Stimulated activated CD4-positive, alpha-beta T cell treated with anti-CD3 and anti-CD28 coated beads, Interleukin-4, amount 100 ng/mL, for 24 hours (primary cell): ENCODE results near the gene NFE2L1.
"Not testable (repeated sequence)": the region's sequence is repeated elsewhere in the genome, so short reads cannot be mapped to it uniquely, and the experiment has no call there.

Experiments used
- DNase-seq: peaks from one replicate; pipeline ENCODE4 v3.0.0-alpha.2; 2020

Gene NFE2L1, protein sequence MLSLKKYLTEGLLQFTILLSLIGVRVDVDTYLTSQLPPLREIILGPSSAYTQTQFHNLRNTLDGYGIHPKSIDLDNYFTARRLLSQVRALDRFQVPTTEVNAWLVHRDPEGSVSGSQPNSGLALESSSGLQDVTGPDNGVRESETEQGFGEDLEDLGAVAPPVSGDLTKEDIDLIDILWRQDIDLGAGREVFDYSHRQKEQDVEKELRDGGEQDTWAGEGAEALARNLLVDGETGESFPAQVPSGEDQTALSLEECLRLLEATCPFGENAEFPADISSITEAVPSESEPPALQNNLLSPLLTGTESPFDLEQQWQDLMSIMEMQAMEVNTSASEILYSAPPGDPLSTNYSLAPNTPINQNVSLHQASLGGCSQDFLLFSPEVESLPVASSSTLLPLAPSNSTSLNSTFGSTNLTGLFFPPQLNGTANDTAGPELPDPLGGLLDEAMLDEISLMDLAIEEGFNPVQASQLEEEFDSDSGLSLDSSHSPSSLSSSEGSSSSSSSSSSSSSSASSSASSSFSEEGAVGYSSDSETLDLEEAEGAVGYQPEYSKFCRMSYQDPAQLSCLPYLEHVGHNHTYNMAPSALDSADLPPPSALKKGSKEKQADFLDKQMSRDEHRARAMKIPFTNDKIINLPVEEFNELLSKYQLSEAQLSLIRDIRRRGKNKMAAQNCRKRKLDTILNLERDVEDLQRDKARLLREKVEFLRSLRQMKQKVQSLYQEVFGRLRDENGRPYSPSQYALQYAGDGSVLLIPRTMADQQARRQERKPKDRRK

GRCh38 chr17:48047741-48048383, at the start of gene NFE2L1:
TSS of gene NFE2L1 (plus strand) at chr17:48048359. CDS start at chr17:48051119, 2,760 bp downstream.
- DNase-seq: peak; percentile 99

DNA sequence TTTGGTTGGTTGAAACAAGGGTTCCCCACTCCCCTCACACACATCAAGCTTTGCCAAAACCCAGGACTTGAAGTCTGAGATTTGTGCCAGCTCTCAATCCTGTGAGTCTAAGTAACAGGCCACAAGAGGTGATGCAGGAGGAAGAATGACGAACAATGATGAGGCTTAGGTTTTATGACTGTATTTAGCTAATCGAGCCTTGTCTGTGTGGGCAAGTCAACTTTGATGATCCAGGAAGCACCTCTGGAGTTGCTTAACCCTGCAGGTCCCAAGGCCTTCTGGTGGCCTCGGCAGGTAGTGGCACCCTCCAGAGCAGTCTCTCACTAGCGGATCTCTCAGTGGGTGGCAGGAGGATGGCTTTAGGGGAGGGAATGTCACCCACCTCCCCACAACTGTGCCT, 48.6 kb upstream of the NFE2L1 start:
- DNase-seq: no peak

GRCh38 chr17:48001197-48001596, 47.0 kb upstream of the NFE2L1 start:
- no peak for DNase-seq

- not testable (repeated sequence) for DNase-seq
Measured at GRCh38 chr17:48001657-48002056, 46.5 kb upstream of the NFE2L1 start.

DNA sequence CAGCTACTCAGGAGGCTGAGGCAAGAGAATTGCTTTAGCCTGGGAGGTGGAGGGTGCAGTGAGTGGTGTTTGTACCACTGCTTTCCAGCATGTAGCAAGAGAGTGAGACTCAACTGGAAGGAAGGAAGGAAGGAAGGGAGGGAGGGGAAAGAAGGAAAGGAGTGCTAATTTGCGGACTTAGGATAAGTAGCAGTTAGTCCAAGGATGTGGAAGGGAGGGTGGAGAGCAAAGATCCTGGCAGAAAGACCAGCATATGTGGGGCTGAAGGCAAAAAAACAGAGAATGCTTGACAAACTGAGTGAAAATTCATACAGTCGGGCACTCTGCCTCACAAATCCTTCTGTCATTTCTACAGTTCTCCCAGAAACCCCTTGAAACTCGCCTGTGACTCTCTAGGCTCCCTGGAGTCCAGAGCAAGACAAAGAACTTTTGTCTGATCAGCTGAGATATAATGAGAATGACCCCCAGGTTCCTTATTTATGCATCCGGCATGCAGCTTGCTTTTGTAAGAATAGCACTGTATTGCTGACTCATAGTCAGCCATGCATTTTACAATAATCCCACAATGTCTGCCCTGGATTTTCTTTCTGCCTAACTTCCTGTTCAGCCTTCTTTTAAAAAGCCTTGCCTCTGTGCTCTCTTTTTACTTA, 45.8 kb upstream of the NFE2L1 start:
- no peak for DNase-seq

- no peak for DNase-seq
Measured at GRCh38 chr17:48002916-48003416, 45.2 kb upstream of the NFE2L1 start.

- no peak for DNase-seq
Measured at GRCh38 chr17:48003417-48004151, 44.6 kb upstream of the NFE2L1 start.

GRCh38 chr17:48004983-48005382, 43.2 kb upstream of the NFE2L1 start:
- DNase-seq: no peak

GRCh38 chr17:48006936-48007709, 41.0 kb upstream of the NFE2L1 start:
- DNase-seq: no peak

DNA sequence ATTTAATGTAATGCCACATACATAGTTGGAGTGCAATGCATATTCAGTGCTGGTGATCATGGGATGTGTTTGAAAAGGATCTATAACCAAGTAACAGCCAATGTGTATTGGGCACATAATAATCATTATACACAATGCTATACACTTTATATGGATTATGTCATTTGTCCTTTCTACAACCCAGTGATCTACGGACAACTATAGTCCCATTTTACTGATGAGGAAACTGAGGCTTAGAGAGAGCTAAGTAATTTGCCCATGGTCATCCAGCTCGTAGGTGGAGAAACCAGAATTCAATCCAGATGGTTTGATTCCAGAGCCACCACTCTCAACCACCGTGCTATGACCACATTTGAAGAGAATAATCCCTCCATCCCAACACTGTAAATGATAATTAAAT, 38.0 kb upstream of the NFE2L1 start:
- no peak for DNase-seq

DNA sequence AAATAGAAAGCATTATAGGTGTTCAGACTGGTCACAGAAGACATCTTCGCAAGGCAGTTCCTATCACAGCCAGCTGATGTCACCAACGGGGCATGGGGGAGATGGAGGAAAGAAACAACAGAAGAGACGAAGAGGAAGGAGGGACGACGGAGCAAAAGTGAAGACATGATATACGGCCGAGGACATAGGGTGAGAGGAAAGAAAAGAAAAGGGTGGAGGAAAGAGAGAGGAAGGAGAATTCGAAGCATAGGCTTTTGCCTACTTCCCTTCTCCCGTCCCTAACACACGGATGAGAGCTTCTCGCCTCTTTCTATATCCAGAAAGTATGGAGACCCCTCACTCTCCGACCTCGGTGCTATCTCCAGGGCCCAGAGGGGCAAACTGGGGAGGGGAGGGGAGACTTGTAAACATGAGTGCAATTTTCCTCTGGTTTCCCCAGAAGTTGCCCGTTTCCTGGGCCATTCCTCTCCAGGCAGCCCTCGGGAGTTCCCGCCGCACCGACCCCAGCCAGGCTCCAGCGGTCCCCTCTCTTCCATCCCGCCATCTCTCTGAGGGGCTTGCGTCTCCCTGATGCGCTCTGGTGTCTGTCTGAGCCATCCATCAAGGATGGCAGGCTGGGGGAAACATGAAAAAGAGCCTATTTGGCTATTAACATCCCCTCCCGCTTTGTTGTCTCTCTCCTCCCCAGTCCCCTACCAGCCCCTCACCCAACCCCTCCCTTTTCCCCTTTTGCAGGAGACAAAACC, 36.6 kb upstream of the NFE2L1 start:
- peak; percentile 56 for DNase-seq

- DNase-seq: peak; percentile 54
Measured at GRCh38 chr17:48012151-48012520, 36.0 kb upstream of the NFE2L1 start.

- DNase-seq: no peak
Measured at GRCh38 chr17:48012654-48013053, 35.5 kb upstream of the NFE2L1 start.

GRCh38 chr17:48013876-48014594, 34.1 kb upstream of the NFE2L1 start:
- DNase-seq: no peak

DNA sequence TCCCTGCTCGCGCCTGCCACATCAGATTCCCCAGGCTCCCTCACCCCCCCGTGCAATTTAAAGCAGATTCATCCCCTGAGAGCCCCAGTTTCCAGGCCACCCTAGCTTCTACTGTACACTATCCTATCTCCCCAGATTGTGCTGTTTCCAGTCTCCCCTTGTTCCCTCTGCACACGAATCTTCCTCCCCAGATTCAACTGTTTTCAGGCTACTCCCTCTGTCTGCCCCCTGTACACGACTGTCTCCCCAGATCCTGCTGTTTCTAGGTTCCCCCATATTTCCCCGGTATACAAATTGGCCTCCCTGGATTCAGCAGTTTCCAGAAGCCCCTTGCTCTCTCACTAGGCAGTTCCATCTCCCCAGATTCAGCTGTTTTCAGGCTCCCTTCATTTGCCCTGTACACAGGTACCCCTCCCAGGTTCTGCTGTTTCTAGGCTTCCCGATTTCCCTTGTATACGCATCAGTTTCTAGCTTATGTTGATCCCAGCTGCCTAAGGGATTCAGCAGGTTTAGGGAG, 33.5 kb upstream of the NFE2L1 start:
- no peak for DNase-seq

DNA sequence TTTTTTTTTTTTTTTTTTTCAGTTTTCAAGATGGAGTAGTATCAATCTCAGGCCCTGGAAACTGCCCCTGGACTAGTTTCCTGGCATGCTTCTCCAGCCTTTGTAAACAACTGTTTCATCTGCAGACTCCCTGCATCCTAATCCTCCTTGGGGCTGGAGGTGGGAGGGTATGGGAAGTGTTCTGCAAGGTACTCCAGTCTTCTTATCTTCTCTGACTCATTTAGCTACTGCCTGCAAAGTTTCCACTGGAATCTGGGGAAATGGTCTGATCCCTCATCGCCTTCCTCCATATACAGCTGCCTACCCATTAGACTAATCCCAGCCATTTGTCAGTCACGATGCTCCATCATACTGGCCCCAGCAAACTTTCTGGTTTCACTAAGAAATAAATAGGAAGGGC, 32.0 kb upstream of the NFE2L1 start:
- DNase-seq: no peak

DNA sequence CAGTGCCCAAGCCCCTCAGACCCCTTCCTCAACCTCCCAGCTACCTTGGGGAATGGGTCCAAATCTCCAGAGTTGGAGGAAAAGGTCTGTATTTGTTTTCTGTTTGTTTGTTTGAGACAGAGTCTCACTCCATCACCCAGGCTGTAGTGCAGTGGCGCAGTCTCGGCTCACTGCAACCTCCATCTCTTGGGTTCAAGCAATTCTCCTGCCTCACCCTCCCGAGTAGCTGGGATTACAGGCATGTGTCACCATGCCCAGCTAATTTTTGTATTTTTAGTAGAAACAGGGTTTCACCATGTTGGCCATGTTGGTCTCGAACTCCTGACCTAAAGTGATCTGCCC, 30.4 kb upstream of the NFE2L1 start:
- DNase-seq: not testable (repeated sequence)

GRCh38 chr17:48021934-48022333, 26.2 kb upstream of the NFE2L1 start:
- DNase-seq: no peak

- DNase-seq: no peak
Measured at GRCh38 chr17:48022901-48023300, 25.3 kb upstream of the NFE2L1 start.
